ENCODE data around the gene CDKN2A. TPM values are rescaled to one million over a fixed set of nuclear protein-coding genes. Genes with fewer than 3 reads are reported as not detected.

The CDKN2A gene
- total and polyA plus RNA-seq, 7 experiments from 2014 or later: 0.43 to 21.7 (median 0.95) TPM; not detected in 2

GRCh38 chr9:21976334-21976875, 17.8 kb downstream of the CDKN2A start:
- Mint-ChIP-seq H3K9me3 (peaks cover 0 to 49% (median 18%) of the 10 kb centered on the region in 11 donors), H3K4me3 (no peak overlapping the region), H3K36me3 (peaks cover 0 to 7% (median 3%) of the 10 kb centered on the region in 5 donors), H3K27ac (no peak overlapping the region), H3K27me3 (peaks cover 87 to 96% (median 88%) of the 10 kb centered on the region in 5 donors), H3K4me1 (peaks cover 0 to 26% (median 17%) of the 10 kb centered on the region in 7 donors)
- no peaks in the 10 kb centered on the region for H3K9me3 ChIP-seq (ENCODE audit: control insufficient read depth in 2 of 3, low read length in 3 of 3)
- intact Hi-C loops (cut with micrococcal nuclease): no loop called here
- no peak overlapping the region for H3K4me3 ChIP-seq (ENCODE audit: low read length)
- ChIA-PET POLR2A (interaction anchor here (1.0 kb wide), 1 partner anchor 8 kb away, joined by 3 read pairs; no protein-coding TSS in a partner anchor), CTCF (no interaction called here)
- ATAC-seq: no peak
- H3K4me1 ChIP-seq (ENCODE audit: control insufficient read depth in 2 of 2, insufficient read depth in 2 of 2, low read length in 2 of 2): peaks cover 13 to 17% of the 10 kb centered on the region in 2 donors
- DNase-seq: no peak
- H3K36me3 ChIP-seq (ENCODE audit: control insufficient read depth in 2 of 3, insufficient read depth in 3 of 3, low read length in 3 of 3): no peaks in the 10 kb centered on the region
- H3K27me3 ChIP-seq (ENCODE audit: control insufficient read depth in 2 of 2, insufficient read depth in 2 of 2, low read length in 2 of 2): peaks cover 42 to 69% of the 10 kb centered on the region in 2 donors
- H3K27ac ChIP-seq (ENCODE audit: low read depth, low read length): no peak overlapping the region

GRCh38 chr9:21974722-21975409, 19.3 kb downstream of the CDKN2A start:
- CTCF ChIA-PET: no interaction called here
- Histone ChIP-seq H3K27ac (ENCODE audit: low read depth, low read length) (no peak overlapping the region), H3K4me3 (ENCODE audit: low read length) (peak overlapping the region; percentile 43), H3K4me1 (ENCODE audit: control insufficient read depth in 2 of 2, insufficient read depth in 2 of 2, low read length in 2 of 2) (peaks cover 13 to 17% of the 10 kb centered on the region in 2 donors), H3K36me3 (ENCODE audit: control insufficient read depth in 2 of 3, insufficient read depth in 3 of 3, low read length in 3 of 3) (no peaks in the 10 kb centered on the region), H3K9me3 (ENCODE audit: control insufficient read depth in 2 of 3, low read length in 3 of 3) (peaks cover 0 to 5% (median 0%) of the 10 kb centered on the region in 3 experiments), H3K27me3 (ENCODE audit: control insufficient read depth in 2 of 2, insufficient read depth in 2 of 2, low read length in 2 of 2) (peaks cover 56 to 75% of the 10 kb centered on the region in 2 donors)
- H3K9me3 Mint-ChIP-seq: peaks cover 3 to 62% (median 22%) of the 10 kb centered on the region in 11 donors
- H3K4me3 Mint-ChIP-seq: peak overlapping the region; percentile 74 to 90 (median 82)
- ATAC-seq (peak; percentile 68), DNase-seq (peak in 3 of 9 donors; percentile 31 to 46 (median 41))
- H3K36me3 Mint-ChIP-seq: peaks cover 0 to 13% (median 8%) of the 10 kb centered on the region in 5 donors
- H3K27ac Mint-ChIP-seq: peak overlapping the region in 3 of 9 donors; percentile 26 to 64 (median 58)
- peaks cover 92 to 97% (median 93%) of the 10 kb centered on the region in 5 donors for H3K27me3 Mint-ChIP-seq
- POLR2A ChIA-PET: no interaction called here
- H3K4me1 Mint-ChIP-seq: peaks cover 0 to 30% (median 21%) of the 10 kb centered on the region in 7 donors
- intact Hi-C loops (cut with micrococcal nuclease): loop anchor here (1.0 to 5.0 kb wide), 6 partner anchors 8 to 1847 kb away; partner anchors contain the start of genes CDKN2A (in 2 of the 2), CDKN2B-AS1 (in 2 of the 2) and MTAP (in 1 of the 2)

- peaks cover 61 to 75% of the 10 kb centered on the region in 2 donors for H3K27me3 ChIP-seq (ENCODE audit: control insufficient read depth in 2 of 2, insufficient read depth in 2 of 2, low read length in 2 of 2)
- H3K4me3 ChIP-seq (ENCODE audit: low read length): peak overlapping the region; percentile 43
- H3K27ac ChIP-seq (ENCODE audit: low read depth, low read length): no peak overlapping the region
- no peaks in the 10 kb centered on the region for H3K36me3 ChIP-seq (ENCODE audit: control insufficient read depth in 2 of 3, insufficient read depth in 3 of 3, low read length in 3 of 3)
- peak overlapping the region in 2 of 9 donors; percentile 26 to 64 for H3K27ac Mint-ChIP-seq
- peaks cover 0 to 11% (median under 1%) of the 10 kb centered on the region in 3 experiments for H3K9me3 ChIP-seq (ENCODE audit: control insufficient read depth in 2 of 3, low read length in 3 of 3)
- H3K4me3 Mint-ChIP-seq: peak overlapping the region; percentile 74 to 90 (median 82)
- H3K9me3 Mint-ChIP-seq: peaks cover 0 to 66% (median 23%) of the 10 kb centered on the region in 11 donors
- peaks cover 0 to 32% (median 21%) of the 10 kb centered on the region in 7 donors for H3K4me1 Mint-ChIP-seq
- POLR2A ChIA-PET: no interaction called here
- intact Hi-C loops (cut with micrococcal nuclease): loop anchor here (2.0 to 5.0 kb wide), 3 partner anchors 144 to 1848 kb away; partner anchors contain the start of gene MTAP (in 1 of the 2)
- no peak for ATAC-seq
- CTCF ChIA-PET: no interaction called here
- peaks cover 13 to 17% of the 10 kb centered on the region in 2 donors for H3K4me1 ChIP-seq (ENCODE audit: control insufficient read depth in 2 of 2, insufficient read depth in 2 of 2, low read length in 2 of 2)
- no peak for DNase-seq
- peaks cover 90 to 97% (median 93%) of the 10 kb centered on the region in 5 donors for H3K27me3 Mint-ChIP-seq
- H3K36me3 Mint-ChIP-seq: peaks cover 0 to 13% (median 8%) of the 10 kb centered on the region in 5 donors
Observed at GRCh38 chr9:21974343-21974721, 19.9 kb downstream of the CDKN2A start.

GRCh38 chr9:21972361-21972760, 21.8 kb downstream of the CDKN2A start:
- intact Hi-C loops (cut with micrococcal nuclease): loop anchor here (5.0 kb wide), 2 partner anchors 170 to 1850 kb away; partner anchors contain the start of gene MTAP (in 1 of the 2)
- ChIA-PET POLR2A (interaction anchor here (0.7 kb wide), 1 partner anchor 1248 kb away, joined by 3 read pairs; no protein-coding TSS in a partner anchor), CTCF (interaction anchor here (0.6 kb wide), 1 partner anchor 652 kb away, joined by 3 read pairs; no protein-coding TSS in a partner anchor)
- Mint-ChIP-seq H3K36me3 (peaks cover 0 to 25% (median 19%) of the 10 kb centered on the region in 5 donors), H3K27me3 (peaks cover 93 to 98% (median 95%) of the 10 kb centered on the region in 5 donors), H3K4me3 (no peak overlapping the region), H3K9me3 (peaks cover 7 to 79% (median 39%) of the 10 kb centered on the region in 11 donors), H3K27ac (no peak overlapping the region), H3K4me1 (peaks cover 6 to 39% (median 26%) of the 10 kb centered on the region in 7 donors)
- Histone ChIP-seq H3K4me1 (ENCODE audit: control insufficient read depth in 2 of 2, insufficient read depth in 2 of 2, low read length in 2 of 2) (peaks cover 13 to 17% of the 10 kb centered on the region in 2 donors), H3K36me3 (ENCODE audit: control insufficient read depth in 2 of 3, insufficient read depth in 3 of 3, low read length in 3 of 3) (no peaks in the 10 kb centered on the region), H3K27me3 (ENCODE audit: control insufficient read depth in 2 of 2, insufficient read depth in 2 of 2, low read length in 2 of 2) (peaks cover 73 to 88% of the 10 kb centered on the region in 2 donors), H3K9me3 (ENCODE audit: control insufficient read depth in 2 of 3, low read length in 3 of 3) (peaks cover 0 to 27% (median 5%) of the 10 kb centered on the region in 3 experiments), H3K27ac (ENCODE audit: low read depth, low read length) (no peak overlapping the region), H3K4me3 (ENCODE audit: low read length) (no peak overlapping the region)
- DNase-seq (no peak), ATAC-seq (no peak)

- Histone ChIP-seq H3K4me1 (ENCODE audit: control insufficient read depth in 2 of 2, insufficient read depth in 2 of 2, low read length in 2 of 2) (peaks cover 13 to 17% of the 10 kb centered on the region in 2 donors), H3K36me3 (ENCODE audit: control insufficient read depth in 2 of 3, insufficient read depth in 3 of 3, low read length in 3 of 3) (no peaks in the 10 kb centered on the region), H3K9me3 (ENCODE audit: control insufficient read depth in 2 of 3, low read length in 3 of 3) (peaks cover 0 to 32% (median 5%) of the 10 kb centered on the region in 3 experiments), H3K27me3 (ENCODE audit: control insufficient read depth in 2 of 2, insufficient read depth in 2 of 2, low read length in 2 of 2) (peaks cover 76 to 87% of the 10 kb centered on the region in 2 donors), H3K27ac (ENCODE audit: low read depth, low read length) (no peak overlapping the region), H3K4me3 (ENCODE audit: low read length) (no peak overlapping the region)
- no peak for ATAC-seq
- peaks cover 8 to 82% (median 47%) of the 10 kb centered on the region in 11 donors for H3K9me3 Mint-ChIP-seq
- peaks cover 94 to 97% (median 96%) of the 10 kb centered on the region in 5 donors for H3K27me3 Mint-ChIP-seq
- ChIA-PET CTCF (no interaction called here), POLR2A (interaction anchor here (0.7 to 0.8 kb wide), 2 partner anchors 45 to 217 kb away, joined by 3 read pairs; no protein-coding TSS in a partner anchor)
- intact Hi-C loops (cut with micrococcal nuclease): loop anchor here (5.0 kb wide), 2 partner anchors 169 to 1851 kb away; partner anchors contain the start of gene MTAP (in 1 of the 2)
- peak overlapping the region in 4 of 10 donors; percentile 18 to 66 (median 32) for H3K4me3 Mint-ChIP-seq
- DNase-seq: no peak
- H3K27ac Mint-ChIP-seq: peak overlapping the region in 3 of 9 donors; percentile 1 to 86 (median 61)
- peaks cover 0 to 27% (median 20%) of the 10 kb centered on the region in 5 donors for H3K36me3 Mint-ChIP-seq
- peaks cover 6 to 43% (median 30%) of the 10 kb centered on the region in 7 donors for H3K4me1 Mint-ChIP-seq
Observed at GRCh38 chr9:21970800-21971640, 23.2 kb downstream of the CDKN2A start.
